ENCODE data around the gene TEK.

DNA sequence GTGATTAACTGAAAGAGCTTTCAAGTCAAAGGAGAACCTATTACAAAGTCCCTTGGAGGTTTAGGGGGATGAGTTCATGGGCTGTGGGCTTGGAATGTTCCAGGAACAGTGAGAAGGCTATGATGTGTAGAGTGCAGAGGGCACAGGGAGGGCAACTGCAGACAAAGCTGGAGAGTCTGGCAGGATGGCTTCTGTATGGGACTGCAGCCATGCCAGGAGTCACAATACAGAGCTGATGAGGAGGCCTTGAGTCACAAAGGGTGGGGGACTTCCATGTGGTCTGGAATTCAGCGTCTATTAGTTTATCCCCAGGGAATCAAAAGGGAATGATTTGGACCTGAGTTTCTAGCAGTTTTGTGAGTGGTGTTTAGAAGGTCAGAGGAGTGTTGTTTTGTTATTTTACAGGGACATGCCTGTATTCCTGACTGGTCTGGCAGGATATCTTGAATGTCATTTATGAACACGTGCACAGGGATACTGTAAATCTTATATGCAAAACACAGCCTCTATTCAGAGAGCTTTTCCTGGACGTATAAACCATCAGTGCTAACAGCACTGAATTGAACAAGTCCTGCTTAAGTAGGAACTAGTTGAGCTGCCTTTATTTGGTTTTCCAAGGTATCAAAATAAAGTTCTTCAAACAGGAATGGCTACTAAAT lies 14.3 kb upstream of the TEK start:
- TF ChIP-seq, protein P1, sequence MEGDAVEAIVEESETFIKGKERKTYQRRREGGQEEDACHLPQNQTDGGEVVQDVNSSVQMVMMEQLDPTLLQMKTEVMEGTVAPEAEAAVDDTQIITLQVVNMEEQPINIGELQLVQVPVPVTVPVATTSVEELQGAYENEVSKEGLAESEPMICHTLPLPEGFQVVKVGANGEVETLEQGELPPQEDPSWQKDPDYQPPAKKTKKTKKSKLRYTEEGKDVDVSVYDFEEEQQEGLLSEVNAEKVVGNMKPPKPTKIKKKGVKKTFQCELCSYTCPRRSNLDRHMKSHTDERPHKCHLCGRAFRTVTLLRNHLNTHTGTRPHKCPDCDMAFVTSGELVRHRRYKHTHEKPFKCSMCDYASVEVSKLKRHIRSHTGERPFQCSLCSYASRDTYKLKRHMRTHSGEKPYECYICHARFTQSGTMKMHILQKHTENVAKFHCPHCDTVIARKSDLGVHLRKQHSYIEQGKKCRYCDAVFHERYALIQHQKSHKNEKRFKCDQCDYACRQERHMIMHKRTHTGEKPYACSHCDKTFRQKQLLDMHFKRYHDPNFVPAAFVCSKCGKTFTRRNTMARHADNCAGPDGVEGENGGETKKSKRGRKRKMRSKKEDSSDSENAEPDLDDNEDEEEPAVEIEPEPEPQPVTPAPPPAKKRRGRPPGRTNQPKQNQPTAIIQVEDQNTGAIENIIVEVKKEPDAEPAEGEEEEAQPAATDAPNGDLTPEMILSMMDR (conservative IDR thresholded peaks at IDR 0.05): no peak
- TF ChIP-seq EZH2 (IDR thresholded peaks at IDR 0.05; ENCODE audit: low read depth): no peak

All from PC-9 (cell line).